Calu3 (cell line): ENCODE data around the gene OGDHL. TPM values are rescaled to one million over a fixed set of nuclear protein-coding genes. Genes with fewer than 3 reads are reported as not detected.

Experiments used
- BruUV-seq: library from RNA; stranded (reverse); fragments of 400-500 nt; replicated peaks from 2 replicates; lab custom pipeline; 2021; lab: Mats Ljungman, UMichigan
- CTCF ChIA-PET: fragments of 300-600 bp; sonication (Branson Sonifier 250); formaldehyde crosslinking; loops from one replicate; lab custom pipeline; 2022; ENCODE audit warnings: antibody characterized with exemption; lab: Charles Lee
- DNase-seq: peaks from one replicate; pipeline ENCODE4 v3.0.0; 2022
- H3K27ac Mint-ChIP-seq: one replicate; pipeline ENCODE4 v1.8.0; 2022; ENCODE audit warnings: mixed read lengths; ENCODE audit not compliant: unreplicated experiment
- H3K27me3 Mint-ChIP-seq: one replicate; pipeline ENCODE4 v1.8.0; 2022; ENCODE audit warnings: mixed read lengths; ENCODE audit not compliant: unreplicated experiment
- H3K36me3 Mint-ChIP-seq: one replicate; pipeline ENCODE4 v1.8.0; 2022; ENCODE audit warnings: mild to moderate bottlenecking, moderate library complexity, mixed read lengths; ENCODE audit not compliant: insufficient read depth, unreplicated experiment
- H3K4me1 Mint-ChIP-seq: one replicate; pipeline ENCODE4 v1.8.0; 2022; ENCODE audit warnings: mild to moderate bottlenecking, low read depth, mixed read lengths; ENCODE audit not compliant: unreplicated experiment
- H3K4me3 Mint-ChIP-seq: one replicate; pipeline ENCODE4 v1.8.0; 2022; ENCODE audit warnings: mild to moderate bottlenecking, low read depth, moderate library complexity, mixed read lengths; ENCODE audit not compliant: unreplicated experiment
- H3K9me3 Mint-ChIP-seq: one replicate; pipeline ENCODE4 v1.8.0; 2022; ENCODE audit warnings: low read depth, mixed read lengths; ENCODE audit not compliant: unreplicated experiment
- CTCF ChIP-seq: fragments of 200-600 bp; IDR thresholded peaks from one replicate; pipeline ENCODE4 v1.8.0; 2022; ENCODE audit warnings: antibody characterized with exemption; ENCODE audit not compliant: unreplicated experiment
- intact Hi-C: fragments of 100-400 bp; cut with micrococcal nuclease; formaldehyde crosslinking; loops from one replicate; pipeline ENCODE4 v1.10.0; 2022; ENCODE audit not compliant: unreplicated experiment
- total RNA-seq: library from RNA; stranded (reverse); gene quantifications from 2 replicates; pipeline ENCODE4 v1.2.3, GENCODE V29; 2022

The OGDHL gene
- total RNA-seq, 1 experiment from 2014 or later, result 0.24 TPM

GRCh38 chr10:49749144-49749543 is 13.0 kb downstream of the OGDHL start:
- no TSS peak for BruUV-seq
- Mint-ChIP-seq H3K27ac (no peak overlapping the region), H3K9me3 (no peaks in the 10 kb centered on the region), H3K4me3 (no peak overlapping the region), H3K27me3 (peaks cover 55% of the 10 kb centered on the region), H3K4me1 (no peaks in the 10 kb centered on the region), H3K36me3 (no peaks in the 10 kb centered on the region)
- no peak for TF ChIP-seq CTCF
- DNase-seq, result no peak
- CTCF ChIA-PET, result no interaction called here
- intact Hi-C loops, result no loop called here

GRCh38 chr10:49748006-49748405 is 14.1 kb downstream of the OGDHL start:
- intact Hi-C loops, result no loop called here
- no peak for DNase-seq
- Mint-ChIP-seq H3K27me3 (peaks cover 54% of the 10 kb centered on the region), H3K9me3 (no peaks in the 10 kb centered on the region), H3K36me3 (no peaks in the 10 kb centered on the region), H3K4me1 (no peaks in the 10 kb centered on the region), H3K4me3 (no peak overlapping the region), H3K27ac (no peak overlapping the region)
- CTCF ChIA-PET, result no interaction called here
- BruUV-seq, result no TSS peak
- TF ChIP-seq CTCF, result no peak

GRCh38 chr10:49747303-49747646 is 14.8 kb downstream of the OGDHL start:
- no peak for TF ChIP-seq CTCF
- no TSS peak for BruUV-seq
- Mint-ChIP-seq H3K9me3 (no peaks in the 10 kb centered on the region), H3K36me3 (no peaks in the 10 kb centered on the region), H3K27me3 (peaks cover 54% of the 10 kb centered on the region), H3K4me3 (no peak overlapping the region), H3K4me1 (no peaks in the 10 kb centered on the region), H3K27ac (no peak overlapping the region)
- intact Hi-C loops, result no loop called here
- CTCF ChIA-PET, result no interaction called here
- no peak for DNase-seq

GRCh38 chr10:49746626-49747302 is 15.4 kb downstream of the OGDHL start:
- BruUV-seq, result no TSS peak
- peaks cover 50% of the 10 kb centered on the region for H3K27me3 Mint-ChIP-seq
- CTCF ChIA-PET, result no interaction called here
- no peaks in the 10 kb centered on the region for H3K4me1 Mint-ChIP-seq
- no peak overlapping the region for H3K27ac Mint-ChIP-seq
- intact Hi-C loops, result no loop called here
- H3K4me3 Mint-ChIP-seq, result no peak overlapping the region
- no peaks in the 10 kb centered on the region for H3K36me3 Mint-ChIP-seq
- H3K9me3 Mint-ChIP-seq, result no peaks in the 10 kb centered on the region
- TF ChIP-seq CTCF, result no peak
- no peak for DNase-seq
